HCT116 (cell line): ENCODE results near the gene PRSS22.

ENCODE experiments used
- CTCF ChIP-seq, 3 experiments: fragments of 200-600 bp in 1 of 3; sonication (generic) in 1 of 3; IDR thresholded peaks in 2 of 3; conservative IDR thresholded peaks in 1 of 3; 2 replicates each; pipeline ENCODE4 v1.5.1; 2012 to 2017; ENCODE audit warnings: low read depth in 2 of 3, low read length in 2 of 3, antibody characterized with exemption in 1 of 3, borderline replicate concordance in 1 of 3, control low read depth in 1 of 3, mild to moderate bottlenecking in 1 of 3, mixed read lengths in 1 of 3, mixed run types in 1 of 3, moderate library complexity in 1 of 3; ENCODE audit not compliant: insufficient read depth in 1 of 3
- EZH2 ChIP-seq: fragments of 200-600 bp; sonication (generic); IDR thresholded peaks from 2 replicates; pipeline ENCODE4 v1.6.1; 2017; ENCODE audit warnings: antibody characterized with exemption, mixed run types
- EZH2phosphoT487 ChIP-seq: fragments of 200-600 bp; IDR thresholded peaks from 2 replicates; pipeline ENCODE4 v1.6.1; 2018; ENCODE audit warnings: antibody characterized with exemption, borderline replicate concordance
- JUND ChIP-seq: IDR thresholded peaks from 2 replicates; pipeline ENCODE4 v1.6.1; 2012
- POLR2AphosphoS5 ChIP-seq: IDR thresholded peaks from 2 replicates; pipeline ENCODE4 v1.6.1; 2011; ENCODE audit warnings: mild to moderate bottlenecking, low read depth, low read length, moderate library complexity
- RAD21 ChIP-seq: IDR thresholded peaks from 2 replicates; pipeline ENCODE4 v1.6.1; 2012; ENCODE audit warnings: low read depth, mild to moderate bottlenecking
- ZNF274 ChIP-seq: fragments of 200-500 bp; sonication (Bioruptor generic); IDR thresholded peaks from 2 replicates; pipeline ENCODE4 v1.6.1; 2014; ENCODE audit warnings: mild to moderate bottlenecking, low read depth, low read length, inconsistent platforms

- TF ChIP-seq CTCF (IDR thresholded peaks at IDR 0.05 in 2 of 3, conservative IDR thresholded peaks at IDR 0.05 in 1 of 3; ENCODE audit: borderline replicate concordance in 1 of 3, insufficient read depth in 1 of 3, low read depth in 2 of 3, low read length in 2 of 3) (no peak), EZH2 (no peak), EZH2phosphoT487 (no peak), RAD21 (no peak), POLR2AphosphoS5 (no peak), ZNF274 (no peak), JUND (no peak)
Observed at GRCh38 chr16:2820836-2821486, 37.0 kb downstream of the PRSS22 start.
